Measurements from ENCODE around the gene KSR2.

The KSR2 gene

GRCh38 chr12:117518594-117519270, 450.1 kb downstream of the KSR2 start:
- H3K4me3 ChIP-seq (replicated peaks; ENCODE audit: low read depth, low read length) = no peak overlapping the region
- no peak for DNase-seq (ENCODE audit: extremely low read depth, low read depth)
- TF ChIP-seq, protein P1, sequence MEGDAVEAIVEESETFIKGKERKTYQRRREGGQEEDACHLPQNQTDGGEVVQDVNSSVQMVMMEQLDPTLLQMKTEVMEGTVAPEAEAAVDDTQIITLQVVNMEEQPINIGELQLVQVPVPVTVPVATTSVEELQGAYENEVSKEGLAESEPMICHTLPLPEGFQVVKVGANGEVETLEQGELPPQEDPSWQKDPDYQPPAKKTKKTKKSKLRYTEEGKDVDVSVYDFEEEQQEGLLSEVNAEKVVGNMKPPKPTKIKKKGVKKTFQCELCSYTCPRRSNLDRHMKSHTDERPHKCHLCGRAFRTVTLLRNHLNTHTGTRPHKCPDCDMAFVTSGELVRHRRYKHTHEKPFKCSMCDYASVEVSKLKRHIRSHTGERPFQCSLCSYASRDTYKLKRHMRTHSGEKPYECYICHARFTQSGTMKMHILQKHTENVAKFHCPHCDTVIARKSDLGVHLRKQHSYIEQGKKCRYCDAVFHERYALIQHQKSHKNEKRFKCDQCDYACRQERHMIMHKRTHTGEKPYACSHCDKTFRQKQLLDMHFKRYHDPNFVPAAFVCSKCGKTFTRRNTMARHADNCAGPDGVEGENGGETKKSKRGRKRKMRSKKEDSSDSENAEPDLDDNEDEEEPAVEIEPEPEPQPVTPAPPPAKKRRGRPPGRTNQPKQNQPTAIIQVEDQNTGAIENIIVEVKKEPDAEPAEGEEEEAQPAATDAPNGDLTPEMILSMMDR (IDR thresholded peaks at IDR 0.05; ENCODE audit: low read depth, low read length, missing control alignments) = no peak

DNA sequence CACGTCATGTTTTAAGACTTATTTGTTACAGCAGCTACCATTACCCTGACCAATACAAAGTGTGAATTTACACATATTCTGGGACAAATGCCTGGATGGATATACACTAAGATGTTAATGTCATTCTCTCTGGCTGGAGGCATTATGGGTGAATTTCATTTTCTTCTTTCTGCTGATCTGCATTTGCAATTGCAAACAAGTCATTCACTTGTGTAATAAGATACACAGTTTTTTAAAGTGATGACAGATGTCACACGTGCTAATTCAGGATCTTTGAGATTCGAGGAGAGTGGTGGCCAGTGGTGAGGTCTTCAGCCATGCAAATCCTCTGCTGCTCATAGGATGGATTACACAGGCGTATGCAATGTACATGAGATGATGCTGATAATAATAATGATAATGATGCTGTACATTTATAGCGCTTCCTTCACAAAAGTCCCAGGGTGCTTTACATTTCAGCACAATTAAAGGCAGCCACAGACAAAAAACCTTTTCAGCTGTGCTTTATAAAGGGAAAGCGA, 451.5 kb downstream of the KSR2 start:
- DNase-seq (ENCODE audit: extremely low read depth, low read depth) = no peak
- H3K4me3 ChIP-seq (replicated peaks; ENCODE audit: low read depth, low read length) = no peak overlapping the region
- TF ChIP-seq, protein P1 (IDR thresholded peaks at IDR 0.05; ENCODE audit: low read depth, low read length, missing control alignments) = no peak

DNA sequence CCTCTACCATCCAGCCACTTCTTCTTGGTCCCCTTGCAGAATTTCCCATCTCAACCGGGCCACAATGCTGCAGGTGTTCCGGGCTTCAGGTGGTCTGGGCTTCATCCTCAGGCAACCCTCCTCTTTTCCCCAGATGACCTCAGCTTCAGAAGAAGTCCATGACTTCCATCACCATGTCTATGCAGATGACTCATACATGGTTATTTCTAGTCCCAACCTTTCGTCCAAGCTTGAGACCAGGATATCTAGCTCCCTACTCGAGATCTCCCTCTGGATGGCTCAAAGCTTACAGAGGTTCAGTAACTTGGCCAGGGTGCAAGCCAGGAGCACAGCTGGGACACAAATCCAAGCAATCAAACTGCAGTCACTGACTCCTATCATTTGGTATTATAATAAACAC, 452.8 kb downstream of the KSR2 start:
- H3K4me3 ChIP-seq (replicated peaks; ENCODE audit: low read depth, low read length) = no peak overlapping the region
- DNase-seq (ENCODE audit: extremely low read depth, low read depth) = no peak
- TF ChIP-seq, protein P1 (IDR thresholded peaks at IDR 0.05; ENCODE audit: low read depth, low read length, missing control alignments) = no peak

GRCh38 chr12:117514016-117514415, 454.8 kb downstream of the KSR2 start:
- no peak for DNase-seq (ENCODE audit: extremely low read depth, low read depth)
- no peak overlapping the region for H3K4me3 ChIP-seq (replicated peaks; ENCODE audit: low read depth, low read length)
- TF ChIP-seq, protein P1 (IDR thresholded peaks at IDR 0.05; ENCODE audit: low read depth, low read length, missing control alignments) = no peak

GRCh38 chr12:117513353-117513752, 455.4 kb downstream of the KSR2 start:
- TF ChIP-seq, protein P1 (IDR thresholded peaks at IDR 0.05; ENCODE audit: low read depth, low read length, missing control alignments) = no peak
- DNase-seq (ENCODE audit: extremely low read depth, low read depth) = no peak
- no peak overlapping the region for H3K4me3 ChIP-seq (replicated peaks; ENCODE audit: low read depth, low read length)

GRCh38 chr12:117508468-117508867, 460.3 kb downstream of the KSR2 start:
- no peak overlapping the region for H3K4me3 ChIP-seq (replicated peaks; ENCODE audit: low read depth, low read length)
- TF ChIP-seq, protein P1 (IDR thresholded peaks at IDR 0.05; ENCODE audit: low read depth, low read length, missing control alignments) = no peak
- no peak for DNase-seq (ENCODE audit: extremely low read depth, low read depth)

Measured in HFF-Myc (cell line).